ENCODE measurements around the gene MAS1L.

GRCh38 chr6:29500594-29500993, 12.8 kb upstream of the MAS1L start:
- TF ChIP-seq CTCF (IDR thresholded peaks at IDR 0.05) (no peak), POLR2A (IDR thresholded peaks at IDR 0.05) (no peak), POLR2AphosphoS5 (IDR thresholded peaks at IDR 0.05; ENCODE audit: insufficient read depth in 1 of 2, low read depth in 1 of 2) (no peak)

Data from vagina (tissue), 2 donors.